Mesenchymal stem cell (in vitro differentiated cells and primary cell): ENCODE data around the gene MED26.
"Not testable (repeated sequence)": the region's sequence is repeated elsewhere in the genome, so short reads cannot be mapped to it uniquely, and the experiment has no call there.

ENCODE experiments used
- DNase-seq: peaks from one replicate; pipeline ENCODE4 v3.0.0-alpha.2; 2013
- H2AFZ ChIP-seq: one replicate; pipeline ENCODE4 v1.6.1; 2013; ENCODE audit warnings: low read depth, mild to moderate bottlenecking, control low read depth, inconsistent platforms, low read length, moderate library complexity
- H2AK5ac ChIP-seq: 2 replicates; pipeline ENCODE4 v1.6.1; 2013; ENCODE audit warnings: low read length, moderate library complexity, mild to moderate bottlenecking, inconsistent platforms; ENCODE audit not compliant: severe bottlenecking
- H2BK120ac ChIP-seq: one replicate; pipeline ENCODE4 v1.6.1; 2013; ENCODE audit warnings: low read depth, mild to moderate bottlenecking, inconsistent platforms, low read length, moderate library complexity
- H2BK12ac ChIP-seq, 2 experiments: one replicate each; pipeline ENCODE4 v1.6.1; 2013; ENCODE audit warnings: inconsistent platforms in 2 of 2, low read length in 2 of 2, mild to moderate bottlenecking in 2 of 2, moderate library complexity in 2 of 2, control low read depth in 1 of 2
- H2BK15ac ChIP-seq: one replicate; pipeline ENCODE4 v1.6.1; 2013; ENCODE audit warnings: mild to moderate bottlenecking, low read depth, inconsistent platforms; ENCODE audit not compliant: poor library complexity, severe bottlenecking
- H2BK5ac ChIP-seq: 2 replicates; pipeline ENCODE4 v1.6.1; 2013; ENCODE audit warnings: low read depth, mild to moderate bottlenecking, low read length, control low read depth, inconsistent platforms; ENCODE audit not compliant: poor library complexity, severe bottlenecking
- H3K14ac ChIP-seq, 2 experiments: one replicate each; pipeline ENCODE4 v1.6.1; 2013; ENCODE audit warnings: inconsistent platforms in 2 of 2, low read length in 2 of 2, control low read depth in 1 of 2, mild to moderate bottlenecking in 1 of 2, moderate library complexity in 1 of 2
- H3K18ac ChIP-seq, 2 experiments: one replicate each; pipeline ENCODE4 v1.6.1; 2013; ENCODE audit warnings: inconsistent platforms in 2 of 2, low read length in 2 of 2, control low read depth in 1 of 2, low read depth in 1 of 2, mild to moderate bottlenecking in 1 of 2
- H3K23ac ChIP-seq, 2 experiments: one replicate each; pipeline ENCODE4 v1.6.1; 2013; ENCODE audit warnings: inconsistent platforms in 2 of 2, low read length in 2 of 2, mild to moderate bottlenecking in 2 of 2, moderate library complexity in 2 of 2, control low read depth in 1 of 2
- H3K27ac ChIP-seq: 2 replicates; pipeline ENCODE4 v1.5.1; 2013; ENCODE audit warnings: mild to moderate bottlenecking, moderate library complexity, low read length, control low read depth, inconsistent platforms; ENCODE audit not compliant: poor library complexity, severe bottlenecking
- H3K27me3 ChIP-seq, 2 experiments: 2 replicates each; pipeline versions ENCODE4 v1.6.1 to v1.7.0; 2013; ENCODE audit warnings: low read length in 2 of 2, mild to moderate bottlenecking in 2 of 2, moderate library complexity in 2 of 2, control low read depth in 1 of 2, inconsistent platforms in 1 of 2; ENCODE audit not compliant: control insufficient read depth in 1 of 2, insufficient read depth in 1 of 2
- H3K36me3 ChIP-seq, 2 experiments: 2 replicates each; pipeline versions ENCODE4 v1.6.1 to v1.7.0; 2013; ENCODE audit warnings: low read length in 2 of 2, control low read depth in 1 of 2, inconsistent platforms in 1 of 2, low read depth in 1 of 2, mild to moderate bottlenecking in 1 of 2; ENCODE audit not compliant: insufficient read depth in 2 of 2, control insufficient read depth in 1 of 2
- H3K4ac ChIP-seq, 2 experiments: one replicate each; pipeline ENCODE4 v1.6.1; 2013; ENCODE audit warnings: inconsistent platforms in 2 of 2, low read length in 2 of 2, mild to moderate bottlenecking in 2 of 2, moderate library complexity in 2 of 2, control low read depth in 1 of 2, low read depth in 1 of 2
- H3K4me1 ChIP-seq: 2 replicates; pipeline ENCODE4 v1.6.1; 2013; ENCODE audit warnings: low read depth, low read length, control low read depth; ENCODE audit not compliant: control insufficient read depth, insufficient read depth
- H3K4me2 ChIP-seq: 2 replicates; pipeline ENCODE4 v1.6.1; 2013; ENCODE audit warnings: low read length, mild to moderate bottlenecking, inconsistent platforms; ENCODE audit not compliant: poor library complexity, severe bottlenecking
- H3K4me3 ChIP-seq, 2 experiments: 2 replicates each; pipeline versions ENCODE4 v1.5.1 to v1.7.0; 2013; ENCODE audit warnings: low read length in 2 of 2, mild to moderate bottlenecking in 2 of 2, control low read depth in 1 of 2, low read depth in 1 of 2; ENCODE audit not compliant: insufficient read depth in 1 of 2
- H3K79me1 ChIP-seq: replicated peaks from 2 replicates; pipeline ENCODE4 v1.6.1; 2013; ENCODE audit warnings: mild to moderate bottlenecking, control low read depth, low read length, inconsistent platforms; ENCODE audit not compliant: poor library complexity, severe bottlenecking
- H3K9ac ChIP-seq: 2 replicates; pipeline ENCODE4 v1.7.0; 2013; ENCODE audit warnings: mild to moderate bottlenecking, low read length, moderate library complexity
- H3K9me3 ChIP-seq: 2 replicates; pipeline ENCODE4 v1.7.0; 2013; ENCODE audit warnings: mild to moderate bottlenecking, low read length; ENCODE audit not compliant: control insufficient read depth
- H4K8ac ChIP-seq: one replicate; pipeline ENCODE4 v1.6.1; 2013; ENCODE audit warnings: inconsistent platforms, mild to moderate bottlenecking, low read length, moderate library complexity
- H4K91ac ChIP-seq: one replicate; pipeline ENCODE4 v1.6.1; 2013; ENCODE audit warnings: mild to moderate bottlenecking, low read length, inconsistent platforms
- WGBS: methylation state at CpG from one replicate; pipeline ENCODE4 v1.1.7; 2013; ENCODE audit warnings: mixed read lengths; 5-methylcytosine and 5-hydroxymethylcytosine counted together

MED26 gene

GRCh38 chr19:16673839-16674238 is 45.8 kb upstream of the MED26 start:
- H3K27me3 ChIP-seq, H3K9me3 ChIP-seq, H2BK15ac ChIP-seq, H3K14ac ChIP-seq, H2BK5ac ChIP-seq, H3K9ac ChIP-seq, H3K23ac ChIP-seq, H3K27ac ChIP-seq, H2BK120ac ChIP-seq, H4K91ac ChIP-seq, H3K4ac ChIP-seq, H3K36me3 ChIP-seq, H3K18ac ChIP-seq, H2BK12ac ChIP-seq, H3K4me1 ChIP-seq, H3K4me3 ChIP-seq, H4K8ac ChIP-seq, H2AK5ac ChIP-seq, H3K4me2 ChIP-seq, H3K79me1 ChIP-seq, H2AFZ ChIP-seq, DNase-seq: not testable (repeated sequence)
- WGBS = 84% methylated on average over 3 of the region's 4 CpGs

- Histone ChIP-seq H2BK15ac (no peak overlapping the region), H2BK120ac (no peak overlapping the region), H3K4ac (no peak overlapping the region), H2AK5ac (no peak overlapping the region), H3K23ac (no peak overlapping the region), H2BK5ac (no peak overlapping the region), H3K27me3 (no peaks in the 10 kb centered on the region), H3K36me3 (no peaks in the 10 kb centered on the region), H3K4me1 (no peaks in the 10 kb centered on the region), H4K8ac (no peak overlapping the region), H3K4me2 (no peak overlapping the region), H4K91ac (no peak overlapping the region), H3K4me3 (no peak overlapping the region), H2AFZ (no peak overlapping the region), H3K14ac (no peak overlapping the region), H3K27ac (no peak overlapping the region), H3K9ac (no peak overlapping the region), H3K18ac (no peak overlapping the region), H3K79me1 (no peaks in the 10 kb centered on the region), H2BK12ac (no peak overlapping the region), H3K9me3 (no peaks in the 10 kb centered on the region)
- 77% methylated on average over 3 of the region's 3 CpGs for WGBS
- no peak for DNase-seq
Measured at GRCh38 chr19:16673231-16673630, 45.2 kb upstream of the MED26 start.

- H3K23ac ChIP-seq = no peak overlapping the region
- no peaks in the 10 kb centered on the region for H3K36me3 ChIP-seq
- H2BK12ac ChIP-seq = no peak overlapping the region
- no peak overlapping the region for H3K4ac ChIP-seq
- H2AK5ac ChIP-seq = no peak overlapping the region
- no peak overlapping the region for H2BK120ac ChIP-seq
- no peak overlapping the region for H3K18ac ChIP-seq
- no peak overlapping the region for H3K9ac ChIP-seq
- H2BK5ac ChIP-seq = no peak overlapping the region
- no peaks in the 10 kb centered on the region for H3K4me1 ChIP-seq
- H3K27me3 ChIP-seq = no peaks in the 10 kb centered on the region
- no peak overlapping the region for H3K14ac ChIP-seq
- no peak for DNase-seq
- H3K4me2 ChIP-seq = no peak overlapping the region
- no peak overlapping the region for H4K8ac ChIP-seq
- H3K9me3 ChIP-seq = no peaks in the 10 kb centered on the region
- no peak overlapping the region for H2AFZ ChIP-seq
- no peak overlapping the region for H3K27ac ChIP-seq
- no peak overlapping the region for H4K91ac ChIP-seq
- no peak overlapping the region for H2BK15ac ChIP-seq
- WGBS = 84% methylated on average over 8 of the region's 12 CpGs
- H3K4me3 ChIP-seq = no peak overlapping the region
- H3K79me1 ChIP-seq = no peaks in the 10 kb centered on the region
Measured at GRCh38 chr19:16671652-16672274, 43.8 kb upstream of the MED26 start.

GRCh38 chr19:16670291-16670690 is 42.3 kb upstream of the MED26 start:
- Histone ChIP-seq H2AFZ (no peak overlapping the region), H3K4me2 (no peak overlapping the region), H3K9ac (no peak overlapping the region), H3K9me3 (no peaks in the 10 kb centered on the region), H2BK15ac (no peak overlapping the region), H2BK5ac (no peak overlapping the region), H3K4me1 (no peaks in the 10 kb centered on the region), H3K27me3 (no peaks in the 10 kb centered on the region), H3K14ac (no peak overlapping the region), H2BK120ac (no peak overlapping the region), H4K91ac (no peak overlapping the region), H3K23ac (no peak overlapping the region), H4K8ac (no peak overlapping the region), H3K36me3 (no peaks in the 10 kb centered on the region), H3K4me3 (no peak overlapping the region), H3K18ac (no peak overlapping the region), H3K79me1 (no peaks in the 10 kb centered on the region), H3K4ac (no peak overlapping the region), H3K27ac (no peak overlapping the region), H2BK12ac (no peak overlapping the region), H2AK5ac (no peak overlapping the region)
- DNase-seq = no peak
- 96% methylated on average over 13 of the region's 13 CpGs for WGBS
